NCI-H526 treated with DMSO at 0.1 percent for 48 hours (cell line): ENCODE data around the gene ADRA2A.

Source experiments
- DNase-seq: peaks from one replicate; lab custom pipeline; 2025; lab: John Stamatoyannopoulos, UW

Gene ADRA2A

DNA sequence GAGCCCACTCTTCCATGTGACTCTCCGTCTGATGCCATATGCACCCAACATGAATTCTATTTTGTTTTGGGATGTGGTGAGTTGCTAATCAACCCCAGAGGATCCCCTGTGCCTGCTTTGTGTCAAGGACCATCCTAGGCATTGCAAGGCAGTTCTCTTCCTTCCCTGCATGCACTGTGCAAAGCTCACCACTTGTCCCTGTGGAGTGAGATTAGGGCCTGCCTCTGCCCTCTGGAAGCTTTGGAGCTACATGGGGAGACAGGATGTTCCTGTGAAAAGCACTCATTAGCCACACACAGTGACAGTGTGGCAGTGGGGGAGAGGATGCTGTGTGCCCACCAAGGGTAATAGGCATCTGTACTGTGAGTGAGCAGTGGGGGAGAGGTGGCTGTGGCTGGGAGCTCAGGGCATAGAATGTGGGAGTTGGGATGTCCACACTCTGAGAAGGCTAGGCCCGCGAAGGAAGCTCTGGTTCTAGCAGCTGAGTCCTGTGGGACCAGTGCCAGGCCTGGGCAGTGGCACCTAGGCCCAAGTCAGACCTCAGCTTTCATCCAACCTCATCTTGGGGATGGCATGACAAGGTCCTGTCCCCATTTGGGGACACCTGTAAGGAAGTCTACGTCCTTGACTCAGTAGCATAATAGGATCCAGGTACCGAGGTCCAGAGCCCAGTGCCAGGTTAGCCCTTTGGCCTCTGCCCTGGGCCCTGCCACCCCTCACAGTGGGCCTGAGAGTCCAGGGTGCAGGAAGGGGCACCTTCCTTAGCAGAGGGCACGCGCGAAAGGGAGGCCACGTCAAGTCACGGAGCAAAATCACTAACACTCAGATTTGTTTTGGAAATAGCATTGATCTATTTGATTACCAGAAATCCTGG, 6.6 kb downstream of the ADRA2A start:
- DNase-seq = no peak

DNA sequence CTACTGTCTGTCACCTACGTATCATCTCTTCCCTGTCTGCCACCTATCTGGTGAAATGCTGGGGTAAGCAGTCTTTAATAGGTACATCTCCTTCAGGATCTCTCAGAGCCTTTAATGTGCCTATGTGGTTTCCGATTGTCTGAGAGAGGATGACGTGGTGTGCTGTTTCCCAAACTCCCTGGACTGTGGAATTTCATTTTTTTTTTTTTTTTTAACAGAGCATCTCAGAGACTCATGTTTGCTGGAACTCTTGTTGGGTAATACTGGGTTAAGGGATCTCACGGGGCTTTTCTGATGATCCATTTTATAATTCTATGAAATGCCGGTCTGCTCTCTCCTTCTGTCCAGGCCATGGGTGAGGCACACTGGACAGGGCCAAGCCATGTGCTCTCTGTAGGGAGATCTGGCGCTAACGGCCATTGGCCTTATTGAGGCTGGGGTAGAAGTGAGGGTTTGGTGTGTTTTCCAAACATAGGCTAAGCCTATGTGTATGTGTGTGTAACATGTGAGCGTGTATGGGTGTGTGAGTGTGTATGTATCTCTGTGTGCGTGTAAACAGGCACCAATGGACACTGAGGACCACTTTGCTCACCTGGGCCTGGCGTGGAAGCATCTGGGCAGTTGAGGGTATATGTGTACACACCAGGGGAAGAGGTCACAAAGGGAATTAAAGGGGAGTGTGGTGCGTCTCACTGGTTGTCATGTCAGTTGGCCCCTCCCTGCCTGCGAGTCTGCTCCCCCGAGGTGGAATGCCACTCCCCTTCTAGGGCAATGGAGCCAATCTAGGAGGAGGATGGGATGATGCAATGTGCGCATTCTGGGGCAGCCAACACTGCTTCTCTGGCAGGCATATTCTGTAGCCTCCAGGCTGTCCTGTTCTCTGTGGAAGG, 7.8 kb downstream of the ADRA2A start:
- no peak for DNase-seq

DNA sequence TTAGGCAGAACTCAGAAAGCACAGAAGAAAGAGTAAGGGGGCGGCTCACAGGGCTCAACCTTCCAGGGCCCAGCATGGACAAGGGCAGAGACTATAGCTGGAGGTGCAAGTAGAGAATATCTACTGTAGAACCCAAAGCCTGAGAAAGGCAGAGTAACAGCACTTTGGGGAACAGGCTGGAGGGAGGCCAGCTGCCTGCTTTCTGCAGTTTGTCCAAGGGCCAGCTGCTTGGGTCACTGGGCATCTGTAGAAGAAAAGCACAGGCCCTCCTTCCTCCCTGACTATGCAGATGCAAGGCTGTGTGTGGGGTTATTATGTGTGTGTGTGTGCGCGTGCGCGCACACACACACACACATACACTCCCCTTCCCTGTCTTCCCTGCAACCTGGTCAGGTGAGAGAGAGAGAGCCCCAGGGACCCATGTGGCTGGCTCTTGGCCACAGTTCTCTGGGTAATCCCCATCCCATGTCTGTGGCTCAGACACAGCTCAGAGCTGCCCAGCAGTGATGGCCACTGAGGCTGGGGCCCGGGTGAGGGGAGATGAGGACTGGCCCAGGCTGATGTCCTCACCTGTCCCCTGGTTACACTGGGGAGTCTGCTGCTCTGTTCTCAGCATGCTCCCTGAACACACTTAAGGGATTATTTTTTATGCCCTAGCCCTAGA, 9.0 kb downstream of the ADRA2A start:
- no peak for DNase-seq

DNA sequence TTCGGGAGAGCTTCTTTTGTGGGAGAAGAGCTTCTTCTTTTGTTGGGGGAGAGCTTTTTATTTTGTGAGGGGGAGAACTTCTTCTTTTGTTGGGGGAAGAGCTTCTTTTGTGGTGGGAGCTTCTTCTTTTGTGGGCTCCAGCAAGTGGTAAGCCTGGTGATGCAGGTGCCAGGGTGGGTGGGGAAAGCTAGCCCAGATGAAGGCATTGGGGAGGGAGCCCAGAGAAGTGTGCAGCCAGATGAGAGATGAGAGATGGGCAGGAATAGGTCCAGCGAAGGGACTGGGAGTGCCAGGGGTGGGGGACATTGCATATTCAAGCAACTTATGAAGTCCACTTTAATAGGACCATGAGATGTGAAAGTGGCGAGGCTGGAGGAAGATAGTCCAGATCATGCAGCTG, 9.7 kb downstream of the ADRA2A start:
- DNase-seq = no peak

DNA sequence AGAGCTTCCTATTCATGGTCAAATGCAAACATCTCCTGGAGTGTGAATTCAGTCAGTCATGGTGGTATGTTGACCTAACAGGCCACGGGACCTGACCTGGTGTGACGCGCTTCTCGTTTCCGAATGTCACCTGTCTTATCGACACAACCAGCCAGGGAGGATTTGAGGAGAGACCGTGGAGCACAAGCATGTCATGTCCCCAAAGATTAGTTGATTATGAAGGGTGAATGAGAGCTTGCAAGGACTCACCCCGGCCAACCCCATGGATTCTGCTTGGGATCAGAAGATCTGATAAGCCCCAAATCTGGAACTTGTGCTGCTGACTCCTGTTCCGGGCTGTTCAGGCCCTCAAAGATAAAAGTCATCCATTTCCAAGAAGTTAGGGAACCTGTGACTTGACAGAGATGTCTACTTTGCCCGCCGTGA, 10.5 kb downstream of the ADRA2A start:
- no peak for DNase-seq

DNA sequence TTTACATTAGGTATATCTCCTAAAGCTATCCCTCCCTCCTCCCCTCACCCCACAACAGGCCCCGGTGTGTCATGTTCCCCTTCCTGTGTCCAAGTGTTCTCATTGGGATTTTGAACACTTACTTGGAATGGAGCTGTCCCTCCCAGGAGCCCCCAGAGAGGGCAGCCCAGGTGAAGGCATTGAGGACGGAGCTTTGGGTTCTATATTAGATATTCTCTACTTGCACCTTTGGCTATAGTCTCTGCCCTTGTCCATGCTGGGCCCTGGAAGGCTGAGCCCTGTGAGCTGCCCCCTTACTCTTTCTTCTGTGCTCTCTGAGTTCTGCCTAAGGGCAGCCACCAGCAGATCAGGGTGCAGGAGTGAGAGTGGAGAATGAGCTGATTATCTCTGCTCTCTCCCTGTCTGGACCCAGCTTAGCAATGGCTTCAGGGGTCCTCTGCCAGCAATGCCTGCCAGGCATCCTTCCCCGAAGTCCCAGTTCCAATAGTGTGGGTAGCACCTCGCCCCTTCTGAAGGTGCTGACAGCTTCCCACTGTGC, 11.2 kb downstream of the ADRA2A start:
- no peak for DNase-seq

DNA sequence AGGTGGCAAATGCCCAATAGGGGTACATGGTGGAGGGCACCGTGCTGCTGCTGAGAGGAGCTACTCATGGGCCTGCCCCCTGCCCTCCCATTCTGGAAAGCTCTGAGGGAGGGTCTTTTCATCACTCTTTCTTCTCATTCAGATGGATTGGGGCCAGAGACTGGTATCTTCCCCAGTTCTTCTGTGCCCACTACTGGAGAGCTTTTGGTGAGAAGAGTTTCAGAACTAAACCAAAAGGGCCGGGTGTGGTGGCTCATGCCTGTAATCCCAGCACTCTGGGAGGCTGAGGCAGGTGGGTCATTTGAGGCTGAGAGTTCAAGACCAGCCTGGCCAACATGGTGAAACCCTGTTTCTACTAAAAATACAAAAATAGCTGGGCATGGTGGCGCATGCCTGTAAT, 12.5 kb downstream of the ADRA2A start:
- no peak for DNase-seq

DNA sequence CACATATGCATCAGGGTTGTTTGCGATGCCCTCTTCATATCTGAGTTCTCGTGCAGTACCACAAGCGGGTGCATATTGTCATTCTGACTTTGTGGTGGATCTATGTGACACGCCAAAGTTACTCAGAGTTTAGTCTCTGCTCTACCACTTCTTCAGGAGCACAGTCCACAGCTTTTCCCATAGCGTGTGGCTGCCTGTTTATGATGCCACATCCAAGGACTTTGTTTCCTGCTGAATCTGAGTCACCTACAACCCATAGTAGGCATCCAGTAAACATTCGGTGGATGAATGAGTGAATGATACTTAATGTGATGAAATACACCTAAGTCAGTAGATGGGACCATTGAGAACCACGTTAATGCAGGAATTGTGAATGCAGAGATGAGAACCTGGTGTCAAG, 15.0 kb downstream of the ADRA2A start:
- DNase-seq = no peak

DNA sequence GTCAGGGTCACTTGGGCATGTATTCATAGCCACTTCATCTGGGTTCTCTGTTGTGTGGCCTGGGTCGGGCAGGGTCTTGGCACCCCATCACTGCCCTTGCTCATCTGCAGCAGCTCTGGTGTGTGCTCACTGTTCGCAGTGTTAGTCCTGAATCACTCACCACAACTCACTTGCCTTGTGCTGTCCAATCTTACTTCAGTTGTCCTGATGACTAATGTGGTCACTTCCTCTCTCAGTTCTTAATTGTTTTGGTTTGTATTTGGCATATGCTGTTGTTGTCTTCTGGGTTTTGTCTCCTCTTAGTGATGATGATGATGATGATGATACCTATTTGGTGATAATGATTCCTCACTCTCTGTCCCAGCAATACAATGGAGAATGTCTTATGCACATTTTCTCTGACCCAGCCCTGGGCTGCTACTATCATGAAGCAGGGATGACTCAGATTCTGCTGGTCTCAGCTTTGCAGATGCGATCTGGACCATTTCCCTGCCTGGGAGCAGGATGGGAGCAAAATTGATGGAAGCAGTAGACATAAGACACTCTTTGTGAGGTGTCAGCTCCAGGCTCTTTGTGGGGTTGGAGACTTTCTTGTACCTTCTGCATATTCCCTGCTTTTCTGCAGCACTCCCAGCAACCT, 17.0 kb downstream of the ADRA2A start:
- no peak for DNase-seq

DNA sequence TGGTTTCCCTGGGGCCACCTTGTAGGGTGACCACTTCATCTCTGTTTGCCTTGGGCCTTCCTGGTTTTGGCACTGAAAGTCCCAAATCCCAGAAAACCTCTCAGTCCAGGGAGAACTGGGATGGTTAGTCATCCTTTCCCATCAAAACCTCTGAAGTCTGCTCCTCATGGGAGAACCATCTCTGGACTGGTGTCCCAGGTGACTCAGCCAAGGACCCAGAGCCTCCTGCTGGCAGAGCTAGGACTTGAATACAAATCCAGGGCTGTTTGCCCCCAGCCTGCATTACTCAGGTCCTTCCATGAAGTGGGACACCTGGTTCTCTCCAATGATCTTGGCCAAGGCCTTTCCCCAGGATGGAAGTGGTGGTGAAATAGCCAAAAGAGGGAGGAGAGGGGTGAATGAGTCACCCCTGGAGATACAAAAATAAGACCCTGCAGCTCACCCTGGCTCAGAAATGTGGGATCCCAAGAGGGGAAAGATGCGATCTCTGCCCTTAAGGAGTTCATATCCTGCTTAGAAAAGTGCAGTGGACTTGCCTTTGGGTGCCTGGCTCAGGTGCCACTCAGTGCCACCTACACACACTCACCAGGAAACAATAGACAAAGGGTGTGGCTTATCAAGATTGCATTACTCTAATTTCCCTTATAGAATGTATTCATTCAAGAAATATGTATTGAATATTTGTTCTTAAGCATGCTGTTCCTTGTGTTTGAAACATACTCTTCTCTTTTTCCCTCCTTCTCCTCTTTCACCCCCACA, 22.0 kb downstream of the ADRA2A start:
- no peak for DNase-seq

DNA sequence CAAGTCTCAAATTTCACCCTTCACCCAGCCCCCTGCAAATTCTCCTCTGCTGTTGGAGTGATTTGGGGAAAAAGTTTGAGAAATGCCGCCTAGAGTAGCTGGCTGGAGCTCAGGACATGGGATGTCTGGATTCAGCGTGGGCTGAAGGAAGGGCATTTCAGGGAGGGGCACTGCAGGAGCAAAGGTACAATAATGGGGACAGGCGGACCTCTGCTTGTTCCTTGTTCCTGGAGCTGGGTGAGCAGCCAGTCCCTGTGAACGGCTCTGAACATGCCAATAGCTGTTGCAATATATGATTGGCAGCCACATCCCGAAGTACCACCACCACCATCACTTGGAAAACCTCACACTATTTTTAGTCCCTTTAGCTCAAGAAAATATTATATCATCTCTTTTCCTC, 23.4 kb downstream of the ADRA2A start:
- no peak for DNase-seq

DNA sequence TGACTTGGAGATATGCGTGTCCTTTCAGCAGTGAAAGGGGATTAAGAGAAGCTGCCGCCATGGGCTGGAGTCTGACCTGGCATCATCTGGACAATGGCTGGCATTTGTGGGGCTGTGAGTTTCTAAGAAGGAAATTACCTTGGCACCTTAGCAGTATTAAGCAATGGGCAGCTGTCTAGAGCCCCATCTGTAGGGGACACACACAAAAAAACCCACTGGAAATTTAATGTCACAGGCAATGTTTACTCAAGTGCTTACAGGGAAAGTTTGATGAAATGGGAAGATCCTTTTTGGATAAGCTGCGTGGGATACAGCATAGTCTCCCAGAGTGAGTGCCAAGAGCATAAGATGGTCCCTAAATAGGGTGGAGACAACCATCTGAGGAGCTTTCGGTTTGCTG, 25.0 kb downstream of the ADRA2A start:
- DNase-seq = no peak

DNA sequence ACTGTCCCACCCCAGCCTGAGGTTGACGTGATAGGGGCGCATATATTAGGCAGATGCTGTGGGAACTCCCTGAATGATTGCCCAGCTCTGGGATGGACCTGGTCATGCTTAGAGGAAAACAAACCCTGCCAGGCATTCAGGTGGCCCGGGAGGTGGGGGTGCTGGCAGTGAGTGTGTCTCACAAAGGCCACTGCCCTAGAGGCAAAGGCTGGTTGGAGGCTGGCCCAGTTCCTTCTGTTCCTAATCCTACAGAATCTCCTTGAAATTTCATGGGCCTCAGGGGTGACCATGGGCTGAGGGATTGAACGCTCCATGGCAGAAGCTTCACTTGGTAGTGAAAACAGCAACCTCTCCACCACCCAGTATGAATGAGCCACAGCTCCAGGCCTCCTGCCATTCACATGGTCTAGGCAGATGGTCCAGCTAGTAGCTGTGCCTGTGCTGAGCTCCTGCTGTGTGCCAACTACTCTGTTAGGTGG, 25.6 kb downstream of the ADRA2A start:
- DNase-seq = no peak

DNA sequence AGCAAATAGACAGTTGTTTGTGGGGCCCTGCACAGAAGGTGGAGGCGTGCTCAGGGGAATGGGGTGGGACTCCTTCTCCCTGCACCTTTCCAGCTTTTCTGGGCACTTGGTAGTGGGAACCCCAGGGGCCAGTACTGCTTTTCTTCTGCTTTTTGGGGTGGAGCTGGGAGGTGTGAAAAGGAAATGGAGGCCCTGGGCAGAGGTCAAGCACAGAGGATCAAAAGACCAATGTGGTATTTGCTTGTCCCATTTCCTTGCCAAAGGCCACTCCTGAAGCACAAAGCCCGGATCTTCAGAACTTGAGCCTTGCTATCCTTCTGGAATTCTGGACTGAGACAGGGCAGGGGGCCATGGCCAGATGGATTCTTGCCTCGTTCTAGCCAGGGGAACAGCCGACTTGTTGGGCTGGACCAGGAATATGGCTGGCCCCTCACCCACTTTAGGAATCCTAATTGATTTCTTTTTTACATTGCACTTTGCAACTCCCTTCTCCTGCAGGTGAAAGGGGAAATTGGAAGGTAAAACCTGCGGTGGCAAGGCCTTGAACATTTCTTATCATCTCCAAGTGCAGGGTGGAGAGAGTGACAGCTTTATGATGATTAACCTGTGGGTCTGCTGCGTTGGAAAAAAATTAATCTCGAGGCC, 26.5 kb downstream of the ADRA2A start:
- no peak for DNase-seq

DNA sequence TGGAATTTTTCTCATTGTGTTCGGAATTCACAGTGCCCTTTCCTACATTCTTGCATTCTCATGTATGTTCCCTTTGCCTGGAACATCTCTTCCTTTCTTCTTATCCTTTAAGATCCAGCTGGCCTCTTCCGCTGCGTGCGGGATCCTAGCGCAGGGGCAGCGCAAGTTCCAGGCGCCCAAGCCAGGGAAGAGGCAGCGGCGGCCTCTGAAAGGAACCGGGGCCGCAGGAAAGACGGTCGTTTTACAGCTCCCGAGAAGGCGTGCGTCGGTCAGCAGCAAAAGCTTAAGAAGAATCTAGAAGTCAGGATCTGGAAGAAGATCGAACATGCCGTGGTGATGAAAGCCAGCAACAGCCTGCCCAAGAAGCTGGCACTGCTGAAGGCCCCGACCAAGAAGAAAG, 28.0 kb downstream of the ADRA2A start:
- no peak for DNase-seq

DNA sequence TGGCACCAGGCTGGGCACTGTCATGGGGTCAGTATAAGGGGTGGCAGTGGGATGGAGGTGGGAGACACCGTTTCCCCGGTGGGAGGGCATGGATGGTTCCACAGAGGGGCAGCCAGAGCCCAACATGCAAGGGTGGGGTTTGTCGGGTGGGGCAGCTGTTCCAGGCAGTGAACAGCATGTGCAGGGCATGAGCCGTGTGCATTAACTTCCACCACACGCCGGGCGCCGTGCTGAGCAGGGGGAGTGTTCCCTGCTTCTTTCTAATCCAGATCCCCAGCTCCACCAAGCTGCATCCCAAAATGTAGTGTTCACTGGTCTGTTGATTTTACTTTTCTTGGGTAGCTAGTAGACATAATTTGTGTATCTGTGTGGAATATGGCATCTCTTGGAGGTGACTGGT, 29.3 kb downstream of the ADRA2A start:
- DNase-seq = no peak

DNA sequence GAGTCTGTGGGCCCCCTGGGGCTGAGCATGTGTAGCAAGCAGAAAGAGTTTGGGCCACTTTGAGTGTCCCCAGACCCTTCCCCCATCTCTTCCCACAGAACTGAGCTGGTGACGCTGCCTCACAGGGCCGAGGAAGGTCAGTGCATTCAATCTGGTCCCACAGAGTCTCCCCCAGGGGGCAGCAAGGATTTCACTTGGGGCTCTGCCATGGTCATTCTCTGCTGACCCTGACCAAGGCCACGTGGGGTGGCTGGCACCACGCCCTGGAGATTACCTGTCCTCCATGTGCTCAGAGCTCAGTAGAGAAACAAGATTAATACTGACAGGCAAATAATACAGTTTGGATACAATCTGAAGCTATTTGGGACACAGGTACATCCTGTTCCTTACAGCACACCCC, 30.2 kb downstream of the ADRA2A start:
- DNase-seq = no peak

DNA sequence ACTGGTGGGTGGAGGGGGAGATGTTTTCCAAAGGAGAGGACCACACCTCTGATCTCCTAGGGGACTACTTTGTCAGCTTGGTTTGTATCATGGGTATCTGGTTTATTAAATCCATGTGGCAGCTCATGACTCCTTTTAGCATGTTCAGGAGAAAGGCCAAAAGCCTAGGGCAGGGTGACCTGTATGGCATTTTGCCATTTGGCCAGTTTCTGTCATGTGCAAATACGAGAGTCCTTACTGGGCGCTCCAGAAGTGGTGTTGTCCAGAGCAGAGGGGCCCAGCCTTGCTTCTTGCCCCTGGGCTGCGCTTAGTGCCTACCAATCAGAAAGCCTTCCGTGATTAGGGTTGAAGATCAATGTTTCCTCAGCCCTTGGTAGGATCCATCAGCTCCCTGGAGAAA, 31.0 kb downstream of the ADRA2A start:
- no peak for DNase-seq

DNA sequence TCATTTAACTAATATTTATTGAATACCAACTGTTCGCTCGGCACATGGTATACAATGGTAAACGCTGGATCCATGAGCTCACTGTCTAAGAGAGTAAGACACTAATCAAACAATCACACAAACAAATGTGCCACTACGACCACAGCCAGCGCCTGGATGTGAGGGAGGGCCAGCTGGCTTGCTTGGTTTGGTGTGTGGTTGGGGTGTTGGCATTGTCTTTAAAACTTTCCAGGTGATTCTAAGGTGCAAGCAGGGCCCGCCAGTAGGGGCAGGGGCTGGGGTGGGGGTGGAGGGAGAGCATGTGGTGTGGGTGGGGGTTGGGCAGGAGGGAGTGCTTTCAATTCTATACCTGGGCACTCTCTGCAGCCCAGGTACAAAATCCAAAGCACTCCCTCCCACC, 31.6 kb downstream of the ADRA2A start:
- DNase-seq = no peak

DNA sequence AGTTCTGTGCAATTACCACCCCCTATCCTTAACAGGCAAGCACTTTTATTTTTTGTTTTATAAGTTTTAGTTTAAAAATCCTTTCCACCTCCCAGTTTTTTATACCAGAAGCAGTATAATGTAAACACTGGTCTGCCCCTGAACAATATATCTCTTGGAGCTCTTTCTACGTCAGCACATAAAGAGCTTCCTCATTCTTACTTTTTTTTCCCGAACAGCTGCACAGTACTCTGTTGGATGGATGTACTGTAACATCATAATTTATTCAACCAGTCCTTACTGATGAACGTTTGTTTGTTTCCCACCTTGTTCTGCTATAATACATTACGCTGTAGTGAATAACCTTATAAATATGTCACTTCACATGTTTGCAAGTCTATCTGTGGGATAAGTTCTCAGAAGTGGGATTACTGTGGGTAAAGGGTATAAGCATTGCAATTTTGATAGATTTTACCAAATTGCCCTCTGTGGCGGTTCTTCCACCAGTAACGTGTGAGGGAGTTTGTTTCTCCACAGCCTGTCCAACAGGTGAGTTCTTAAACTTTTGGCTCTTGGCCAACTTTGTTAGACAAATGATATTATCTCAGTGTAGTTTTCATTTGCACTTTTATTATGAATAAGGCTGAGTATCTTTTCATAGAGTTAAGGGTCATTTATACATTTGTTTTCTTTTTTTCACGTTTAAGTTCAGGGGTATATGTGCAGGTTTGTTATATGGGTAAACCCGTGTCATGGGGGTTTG, 32.8 kb downstream of the ADRA2A start:
- DNase-seq = no peak
